ENCODE results near the gene RASGRF1.

DNA sequence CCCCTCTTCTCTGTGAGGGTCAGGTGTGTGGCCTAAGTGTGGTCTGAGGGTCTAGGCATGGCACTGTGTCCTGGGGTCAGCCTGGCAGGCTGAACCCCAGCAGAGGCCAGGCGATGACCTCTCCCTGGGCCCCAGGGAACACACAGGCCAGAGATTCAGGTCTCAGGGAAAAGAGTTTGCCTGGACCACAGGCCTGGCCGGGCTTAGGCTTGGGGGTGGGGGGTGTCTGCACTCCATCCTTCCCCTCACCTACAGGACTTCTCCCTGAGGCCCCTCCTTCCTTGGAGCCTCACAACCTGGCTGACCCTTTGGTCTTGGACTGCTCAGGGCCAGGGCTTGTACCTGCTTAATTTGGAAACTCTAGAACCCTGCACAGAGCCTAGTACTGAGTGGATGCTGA lies 21.8 kb downstream of the RASGRF1 start:
- TF ChIP-seq, protein P1, sequence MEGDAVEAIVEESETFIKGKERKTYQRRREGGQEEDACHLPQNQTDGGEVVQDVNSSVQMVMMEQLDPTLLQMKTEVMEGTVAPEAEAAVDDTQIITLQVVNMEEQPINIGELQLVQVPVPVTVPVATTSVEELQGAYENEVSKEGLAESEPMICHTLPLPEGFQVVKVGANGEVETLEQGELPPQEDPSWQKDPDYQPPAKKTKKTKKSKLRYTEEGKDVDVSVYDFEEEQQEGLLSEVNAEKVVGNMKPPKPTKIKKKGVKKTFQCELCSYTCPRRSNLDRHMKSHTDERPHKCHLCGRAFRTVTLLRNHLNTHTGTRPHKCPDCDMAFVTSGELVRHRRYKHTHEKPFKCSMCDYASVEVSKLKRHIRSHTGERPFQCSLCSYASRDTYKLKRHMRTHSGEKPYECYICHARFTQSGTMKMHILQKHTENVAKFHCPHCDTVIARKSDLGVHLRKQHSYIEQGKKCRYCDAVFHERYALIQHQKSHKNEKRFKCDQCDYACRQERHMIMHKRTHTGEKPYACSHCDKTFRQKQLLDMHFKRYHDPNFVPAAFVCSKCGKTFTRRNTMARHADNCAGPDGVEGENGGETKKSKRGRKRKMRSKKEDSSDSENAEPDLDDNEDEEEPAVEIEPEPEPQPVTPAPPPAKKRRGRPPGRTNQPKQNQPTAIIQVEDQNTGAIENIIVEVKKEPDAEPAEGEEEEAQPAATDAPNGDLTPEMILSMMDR (IDR thresholded peaks at IDR 0.05; ENCODE audit: low read depth, low read length) = no peak
- TF ChIP-seq EZH2phosphoT487 (IDR thresholded peaks at IDR 0.05; ENCODE audit: low read depth) = no peak

All from OCI-LY3 (cell line).